Globus pallidus (tissue), 1 donor: ENCODE results near the gene ZSCAN21.

ENCODE experiments used
- DNase-seq: peaks from one replicate; pipeline ENCODE4 v3.0.0-alpha.2; 2015; ENCODE audit warnings: low spot score

The ZSCAN21 gene

GRCh38 chr7:100077205-100077604 lies 27.6 kb downstream of the ZSCAN21 start:
- no peak for DNase-seq

- peak; percentile 94 for DNase-seq
These were observed 29.5 kb downstream of the ZSCAN21 start for GRCh38 chr7:100079024-100079560.

- no peak for DNase-seq
These were observed 31.4 kb downstream of the ZSCAN21 start for GRCh38 chr7:100080907-100081534.

GRCh38 chr7:100081535-100082102 lies 32.0 kb downstream of the ZSCAN21 start, which contains the start of gene ZNF3:
Gene ZNF3, minus strand, starts transcription at chr7:100081723. Its CDS starts 4,366 bp downstream, at chr7:100077357.
- peak; percentile 99 for DNase-seq

- DNase-seq, result no peak
These were observed 33.4 kb downstream of the ZSCAN21 start for GRCh38 chr7:100082978-100083377.

- no peak for DNase-seq
These were observed 35.9 kb downstream of the ZSCAN21 start for GRCh38 chr7:100085515-100085914.

- no peak for DNase-seq
These were observed 37.6 kb downstream of the ZSCAN21 start for GRCh38 chr7:100087055-100087750.

GRCh38 chr7:100088095-100088620 lies 38.6 kb downstream of the ZSCAN21 start:
- no peak for DNase-seq

GRCh38 chr7:100088621-100089457 lies 39.3 kb downstream of the ZSCAN21 start, which contains the start of gene COPS6:
Gene COPS6, plus strand, starts transcription at chr7:100088969. Its CDS starts 22 bp downstream, at chr7:100088991.
- DNase-seq, result peak; percentile 64

- no peak for DNase-seq
These were observed 40.1 kb downstream of the ZSCAN21 start for GRCh38 chr7:100089458-100090196.

GRCh38 chr7:100090527-100091410 lies 41.2 kb downstream of the ZSCAN21 start:
- DNase-seq, result no peak

- no peak for DNase-seq
These were observed 42.0 kb downstream of the ZSCAN21 start for GRCh38 chr7:100091411-100092181.

GRCh38 chr7:100093054-100093453 lies 43.5 kb downstream of the ZSCAN21 start:
- no peak for DNase-seq

GRCh38 chr7:100093498-100093897 lies 43.9 kb downstream of the ZSCAN21 start:
- DNase-seq, result no peak

GRCh38 chr7:100093925-100094486 lies 44.4 kb downstream of the ZSCAN21 start:
- no peak for DNase-seq

- no peak for DNase-seq
These were observed 45.7 kb downstream of the ZSCAN21 start for GRCh38 chr7:100095289-100095688.

- no peak for DNase-seq
These were observed 46.1 kb downstream of the ZSCAN21 start for GRCh38 chr7:100095704-100096103.

- DNase-seq, result no peak
These were observed 49.3 kb downstream of the ZSCAN21 start for GRCh38 chr7:100098913-100099312.

GRCh38 chr7:100099452-100099851 lies 49.9 kb downstream of the ZSCAN21 start:
- no peak for DNase-seq
